IPS DF 4.7 (cell line): Measurements from ENCODE around the gene SPAG6.

ENCODE experiments used
- DNase-seq: peaks from one replicate; pipeline ENCODE4 v3.0.0-alpha.2; 2013; ENCODE audit warnings: low spot score; ENCODE audit errors: extremely low read depth

Gene SPAG6

GRCh38 chr10:22321924-22322640 lies 23.2 kb upstream of the SPAG6 start:
- DNase-seq, result no peak

GRCh38 chr10:22322641-22323160 lies 22.6 kb upstream of the SPAG6 start:
- no peak for DNase-seq

- DNase-seq, result no peak
Measured at GRCh38 chr10:22323538-22324305, 21.6 kb upstream of the SPAG6 start.

- DNase-seq, result no peak
Measured at GRCh38 chr10:22324413-22324812, 20.9 kb upstream of the SPAG6 start.

GRCh38 chr10:22324893-22325271 lies 20.4 kb upstream of the SPAG6 start:
- DNase-seq, result no peak

- no peak for DNase-seq
Measured at GRCh38 chr10:22325272-22326144, 19.8 kb upstream of the SPAG6 start.

- no peak for DNase-seq
Measured at GRCh38 chr10:22326145-22326702, 19.1 kb upstream of the SPAG6 start.

GRCh38 chr10:22329150-22329549 lies 16.1 kb upstream of the SPAG6 start:
- DNase-seq, result no peak

GRCh38 chr10:22332116-22332692 lies 13.1 kb upstream of the SPAG6 start:
- no peak for DNase-seq

GRCh38 chr10:22333167-22333974 lies 11.9 kb upstream of the SPAG6 start:
- DNase-seq, result no peak

- DNase-seq, result no peak
Measured at GRCh38 chr10:22333975-22334282, 11.4 kb upstream of the SPAG6 start.

GRCh38 chr10:22334414-22335172 lies 10.7 kb upstream of the SPAG6 start:
- no peak for DNase-seq

GRCh38 chr10:22335173-22335933 lies 9.9 kb upstream of the SPAG6 start:
- DNase-seq, result no peak

GRCh38 chr10:22338185-22338900 lies 7.0 kb upstream of the SPAG6 start:
- no peak for DNase-seq

- DNase-seq, result no peak
Measured at GRCh38 chr10:22338931-22339330, 6.4 kb upstream of the SPAG6 start.

- no peak for DNase-seq
Measured at GRCh38 chr10:22339761-22340328, 5.5 kb upstream of the SPAG6 start.

- no peak for DNase-seq
Measured at GRCh38 chr10:22340329-22341189, 4.7 kb upstream of the SPAG6 start.
